HepG2 (cell line): ENCODE measurements around the gene MAPK10. TPM values are rescaled to one million over a fixed set of nuclear protein-coding genes. Genes with fewer than 3 reads are reported as not detected.

Experiments
- ATAC-seq: fragments of 200-7000 bp; cut with Tn5 transposase; 3 replicates; pipeline ENCODE4 v1.9.1; 2020; ENCODE audit warnings: mild to moderate bottlenecking, moderate library complexity
- BruUV-seq: library from RNA; stranded (reverse); fragments of 400-500 nt; replicated peaks from 2 replicates; lab custom pipeline; 2021; lab: Mats Ljungman, UMichigan
- CTCF ChIA-PET: fragments of 300-600 bp; formaldehyde crosslinking; extraction: SDS; loops from one replicate; lab custom pipeline; 2021; ENCODE audit warnings: low total read pairs, inconsistent platforms, low intra/inter-chr PET ratio; lab: Yijun Ruan, JAX
- POLR2A ChIA-PET: fragments of 350-600 bp; sonication (Branson Sonifier 250); formaldehyde crosslinking; loops from one replicate; lab custom pipeline; 2020; ENCODE audit warnings: antibody characterized with exemption, inconsistent platforms; lab: Yijun Ruan, JAX
- DNase-seq: peaks from one replicate; pipeline ENCODE4 v3.0.0-alpha.2; 2015; ENCODE audit warnings: low spot score
- FAIRE-seq: peaks from 3 replicates; lab custom pipeline; 2011; peaks lifted over from hg19 to GRCh38; lab: Jason Lieb, UNC
- H2AFZ ChIP-seq: one replicate; pipeline ENCODE4 v1.6.1; 2011; ENCODE audit warnings: low read length, inconsistent platforms
- H3K27ac ChIP-seq: fragments of 300-600 bp; 3 replicates; pipeline ENCODE4 v1.8.0; 2011; ENCODE audit warnings: mixed run types, mild to moderate bottlenecking, mixed read lengths, low read length, inconsistent platforms; ENCODE audit not compliant: insufficient read depth; ENCODE audit errors: extremely low read length
- H3K27me3 ChIP-seq, 2 experiments: fragments of 200-600 bp in 1 of 2; 2 replicates in 1 of 2; 3 replicates in 1 of 2; pipeline versions ENCODE4 v1.6.0 to v1.8.0; 2011; ENCODE audit warnings: low read length in 2 of 2, mild to moderate bottlenecking in 2 of 2, moderate library complexity in 2 of 2, inconsistent platforms in 1 of 2; ENCODE audit not compliant: insufficient read depth in 2 of 2, control insufficient read depth in 1 of 2
- H3K36me3 ChIP-seq, 2 experiments: fragments of 200-600 bp in 1 of 2; replicated peaks in 1 of 2; 2 replicates in 1 of 2; 3 replicates in 1 of 2; pipeline versions ENCODE4 v1.5.1 to v1.8.0; 2011; ENCODE audit warnings: low read length in 2 of 2, inconsistent platforms in 1 of 2; ENCODE audit not compliant: insufficient read depth in 2 of 2, control insufficient read depth in 1 of 2
- H3K4me1 ChIP-seq: 2 replicates; pipeline ENCODE4 v1.5.1; 2012; ENCODE audit warnings: low read length, inconsistent platforms; ENCODE audit not compliant: insufficient read depth
- H3K4me2 ChIP-seq: 2 replicates; pipeline ENCODE4 v1.6.0; 2011; ENCODE audit warnings: low read depth, low read length, inconsistent platforms
- H3K4me3 ChIP-seq, 3 experiments: fragments of 200-600 bp in 1 of 3; sonication (generic), shearing (Covaris generic) in 1 of 3; replicated peaks in 1 of 3; 2 replicates each; pipeline ENCODE4 v1.5.1; 2011 to 2016; ENCODE audit warnings: low read length in 3 of 3, inconsistent platforms in 2 of 3, low read depth in 2 of 3, mild to moderate bottlenecking in 2 of 3, control low read depth in 1 of 3, mixed read lengths in 1 of 3; ENCODE audit not compliant: insufficient read depth in 1 of 3
- H3K79me2 ChIP-seq: one replicate; pipeline ENCODE4 v1.6.1; 2011; ENCODE audit warnings: low read length, inconsistent platforms; ENCODE audit not compliant: insufficient read depth
- H3K9ac ChIP-seq: 2 replicates; pipeline ENCODE4 v1.6.0; 2011; ENCODE audit warnings: mild to moderate bottlenecking, low read depth, low read length, inconsistent platforms; ENCODE audit not compliant: insufficient read depth
- H3K9me3 ChIP-seq: 2 replicates; pipeline ENCODE4 v1.5.1; 2012; ENCODE audit warnings: mild to moderate bottlenecking, low read length
- H4K20me1 ChIP-seq: 2 replicates; pipeline ENCODE4 v1.6.0; 2011; ENCODE audit warnings: inconsistent platforms, mild to moderate bottlenecking, low read length, moderate library complexity; ENCODE audit not compliant: insufficient read depth
- HOXA3 ChIP-seq: sonication (generic); formaldehyde crosslinking; IDR thresholded peaks from 2 replicates; pipeline ENCODE4 v1.5.0; 2020; ENCODE audit warnings: missing genetic modification reagents
- JDP2 ChIP-seq: sonication (generic); formaldehyde crosslinking; IDR thresholded peaks from 2 replicates; pipeline ENCODE4 v1.8.1; 2022; ENCODE audit warnings: missing genetic modification reagents, borderline replicate concordance
- KLF12 ChIP-seq: sonication (generic); formaldehyde crosslinking; IDR thresholded peaks from 2 replicates; pipeline ENCODE4 v1.4.0; 2020; ENCODE audit warnings: missing genetic modification reagents, borderline replicate concordance
- MED13 ChIP-seq: sonication (generic); formaldehyde crosslinking; IDR thresholded peaks from 2 replicates; pipeline ENCODE4 v1.5.0; 2020; ENCODE audit warnings: missing genetic modification reagents
- SP1 ChIP-seq, 2 experiments: fragments of 450-650 bp in 1 of 2; sonication (generic) in 1 of 2; formaldehyde crosslinking in 1 of 2; IDR thresholded peaks; 2 replicates each; pipeline versions ENCODE4 v1.4.0 to v1.6.1; 2016 to 2020; ENCODE audit warnings: missing genetic modification reagents in 1 of 2
- SRSF9 ChIP-seq: fragments of 200-400 bp; formaldehyde crosslinking; IDR thresholded peaks from 2 replicates; pipeline ENCODE4 v1.6.1; 2018; ENCODE audit warnings: borderline replicate concordance, mild to moderate bottlenecking, low read depth, low read length; ENCODE audit not compliant: insufficient read depth, poor library complexity, severe bottlenecking
- TMF1 ChIP-seq: sonication (generic); formaldehyde crosslinking; IDR thresholded peaks from 2 replicates; pipeline ENCODE4 v1.8.1; 2022; ENCODE audit warnings: low read depth, missing genetic modification reagents
- TSC22D2 ChIP-seq: sonication (generic); formaldehyde crosslinking; IDR thresholded peaks from 2 replicates; pipeline ENCODE4 v1.5.1; 2020; ENCODE audit warnings: missing genetic modification reagents, mild to moderate bottlenecking, borderline replicate concordance
- ZBTB38 ChIP-seq: sonication (generic); formaldehyde crosslinking; IDR thresholded peaks from 2 replicates; pipeline ENCODE4 v1.5.1; 2020; ENCODE audit warnings: mild to moderate bottlenecking, missing genetic modification reagents
- ZNF790 ChIP-seq: sonication (generic); formaldehyde crosslinking; IDR thresholded peaks from 2 replicates; pipeline ENCODE4 v1.8.0; 2022; ENCODE audit warnings: missing genetic modification reagents, mild to moderate bottlenecking, borderline replicate concordance
- ZSCAN20 ChIP-seq: sonication (generic); formaldehyde crosslinking; IDR thresholded peaks from 2 replicates; pipeline ENCODE4 v1.4.0; 2020; ENCODE audit warnings: missing genetic modification reagents, mild to moderate bottlenecking, borderline replicate concordance
- WGBS: methylation state at CpG from one replicate; pipeline ENCODE4 v1.1.6; 2017; ENCODE audit warnings: low lambda C conversion rate; 5-methylcytosine and 5-hydroxymethylcytosine counted together
- in situ Hi-C: cut with HindIII; loops from 2 replicates; pipeline ENCODE4 v1.10.0; 2017; ENCODE audit warnings: low pct_unique_long_range_greater_than_20kb; ENCODE audit not compliant: extremely low pct_ligation_motif_present
- intact Hi-C: fragments of 100-400 bp; cut with micrococcal nuclease; formaldehyde crosslinking; loops from one replicate; pipeline ENCODE4 v1.10.0; 2022; ENCODE audit not compliant: unreplicated experiment
- polyA plus RNA-seq, 8 experiments: library from polyadenylated mRNA; depleted of rRNA in 3 of 8; stranded (reverse) in 7 of 8; unstranded in 1 of 8; fragments of >200 nt; fragmentation: Illumina TruSeq in 4 of 8; extraction: Trizol in 4 of 8; gene quantifications; 2 replicates each; pipeline versions ENCODE4 v1.2.1 to v1.2.3, GENCODE V29; 2011 to 2016; ENCODE audit warnings: low read depth in 4 of 8, missing spikeins in 1 of 8, mixed read lengths in 1 of 8; ENCODE audit not compliant: insufficient read depth in 1 of 8
- total RNA-seq, 5 experiments: library from RNA; depleted of rRNA; stranded (reverse); fragments of >200 nt; fragmentation: Illumina TruSeq; extraction: Trizol; gene quantifications; 2 replicates each; pipeline ENCODE4 v1.2.3, GENCODE V29; 2016; ENCODE audit warnings: low read depth in 1 of 5
- TF ChIP-seq, protein P1 (sequence below): sonication (generic); formaldehyde crosslinking; IDR thresholded peaks from 2 replicates; pipeline ENCODE4; 2020; ENCODE audit warnings: missing genetic modification reagents, mild to moderate bottlenecking, borderline replicate concordance

The MAPK10 gene
- total and polyA plus RNA-seq, 2 of the 13 experiments (the other 11 are each of a cell fraction or from before 2014, with no cell fraction given) = not detected

DNA sequence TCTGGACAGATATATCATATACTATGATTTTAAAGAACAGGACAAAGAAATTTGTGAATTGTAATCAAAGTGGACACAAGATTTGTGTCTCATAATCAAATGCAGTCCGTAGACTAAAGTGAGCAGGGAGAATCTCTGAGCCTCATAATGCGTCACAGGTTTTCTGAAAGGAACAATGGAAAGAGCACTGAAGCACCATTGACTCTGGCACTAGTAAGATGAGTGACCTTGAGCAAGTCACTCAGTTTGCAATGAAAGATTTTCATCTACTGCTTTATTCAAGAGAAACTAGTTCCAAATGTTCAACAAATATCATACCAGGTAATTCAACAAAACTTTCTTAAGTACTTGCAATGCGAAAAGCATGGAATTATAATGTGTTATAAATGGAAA, 315.3 kb downstream of the MAPK10 start:
- ATAC-seq = no peak
- POLR2A ChIA-PET = no interaction called here
- H3K36me3 ChIP-seq = no peaks in the 10 kb centered on the region
- no peak for FAIRE-seq
- intact Hi-C loops = loop anchor here (1.0 to 5.0 kb wide), 2 partner anchors 178 to 248 kb away; no protein-coding TSS in a partner anchor
- in situ Hi-C loops = no loop called here
- no peak overlapping the region for H2AFZ ChIP-seq
- no peak overlapping the region for H3K9ac ChIP-seq
- CTCF ChIA-PET = no interaction called here
- no peak for DNase-seq
- no peak for TF ChIP-seq MED13 (CRISPR knock-in tag)
- TF ChIP-seq TSC22D2 (CRISPR knock-in tag) = no peak
- TF ChIP-seq SRSF9 = no peak
- no peak for TF ChIP-seq JDP2 (CRISPR knock-in tag)
- no peak for TF ChIP-seq ZSCAN20 (CRISPR knock-in tag)
- TF ChIP-seq ZBTB38 = no peak
- no peak for TF ChIP-seq ZNF790
- TF ChIP-seq HOXA3 (CRISPR knock-in tag) = no peak
- no peak for TF ChIP-seq KLF12 (CRISPR knock-in tag)
- TF ChIP-seq TMF1 (CRISPR knock-in tag) = no peak
- no peak for TF ChIP-seq SP1 (IDR thresholded peaks at IDR 0.05)
- no peak for TF ChIP-seq SP1 (CRISPR knock-in tag; IDR thresholded peaks at IDR 0.05)
- TF ChIP-seq, protein P1, sequence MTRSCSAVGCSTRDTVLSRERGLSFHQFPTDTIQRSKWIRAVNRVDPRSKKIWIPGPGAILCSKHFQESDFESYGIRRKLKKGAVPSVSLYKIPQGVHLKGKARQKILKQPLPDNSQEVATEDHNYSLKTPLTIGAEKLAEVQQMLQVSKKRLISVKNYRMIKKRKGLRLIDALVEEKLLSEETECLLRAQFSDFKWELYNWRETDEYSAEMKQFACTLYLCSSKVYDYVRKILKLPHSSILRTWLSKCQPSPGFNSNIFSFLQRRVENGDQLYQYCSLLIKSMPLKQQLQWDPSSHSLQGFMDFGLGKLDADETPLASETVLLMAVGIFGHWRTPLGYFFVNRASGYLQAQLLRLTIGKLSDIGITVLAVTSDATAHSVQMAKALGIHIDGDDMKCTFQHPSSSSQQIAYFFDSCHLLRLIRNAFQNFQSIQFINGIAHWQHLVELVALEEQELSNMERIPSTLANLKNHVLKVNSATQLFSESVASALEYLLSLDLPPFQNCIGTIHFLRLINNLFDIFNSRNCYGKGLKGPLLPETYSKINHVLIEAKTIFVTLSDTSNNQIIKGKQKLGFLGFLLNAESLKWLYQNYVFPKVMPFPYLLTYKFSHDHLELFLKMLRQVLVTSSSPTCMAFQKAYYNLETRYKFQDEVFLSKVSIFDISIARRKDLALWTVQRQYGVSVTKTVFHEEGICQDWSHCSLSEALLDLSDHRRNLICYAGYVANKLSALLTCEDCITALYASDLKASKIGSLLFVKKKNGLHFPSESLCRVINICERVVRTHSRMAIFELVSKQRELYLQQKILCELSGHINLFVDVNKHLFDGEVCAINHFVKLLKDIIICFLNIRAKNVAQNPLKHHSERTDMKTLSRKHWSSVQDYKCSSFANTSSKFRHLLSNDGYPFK (CRISPR knock-in tag) = no peak
- 35% methylated on average over 3 of the region's 3 CpGs for WGBS
- H3K4me2 ChIP-seq = no peak overlapping the region
- BruUV-seq = no TSS peak
- H3K4me3 ChIP-seq = no peak overlapping the region
- no peaks in the 10 kb centered on the region for H3K9me3 ChIP-seq
- no peaks in the 10 kb centered on the region for H3K27me3 ChIP-seq
- no peaks in the 10 kb centered on the region for H3K79me2 ChIP-seq
- H4K20me1 ChIP-seq = no peaks in the 10 kb centered on the region
- H3K4me1 ChIP-seq = no peaks in the 10 kb centered on the region
- H3K27ac ChIP-seq = no peak overlapping the region
